WERI-Rb-1 (cell line): ENCODE results near the gene ADAM8.

Experiments
- DNase-seq: peaks from one replicate; pipeline ENCODE4 v3.0.0-alpha.2; 2020
- H3K27ac ChIP-seq: fragments of 250-450 bp; sonication (Bioruptor Pico); 2 replicates; pipeline ENCODE4 v1.5.1; 2020; ENCODE audit warnings: mild to moderate bottlenecking, moderate library complexity
- H3K27me3 ChIP-seq: fragments of 250-450 bp; sonication (Bioruptor Pico); 2 replicates; pipeline ENCODE4 v1.5.1; 2021; ENCODE audit warnings: mild to moderate bottlenecking, low read depth, moderate library complexity; ENCODE audit not compliant: insufficient read depth, severe bottlenecking
- H3K36me3 ChIP-seq: fragments of 250-450 bp; sonication (Bioruptor Pico); 2 replicates; pipeline ENCODE4 v1.5.1; 2020; ENCODE audit warnings: mild to moderate bottlenecking, moderate library complexity
- H3K4me3 ChIP-seq: 2 replicates; pipeline ENCODE4 v1.5.1; 2011; ENCODE audit warnings: low read depth, mild to moderate bottlenecking, control low read depth, low read length
- H3K9me3 ChIP-seq: fragments of 250-450 bp; sonication (Bioruptor Pico); 2 replicates; pipeline ENCODE4 v1.5.1; 2021; ENCODE audit warnings: mild to moderate bottlenecking, moderate library complexity; ENCODE audit not compliant: severe bottlenecking
- CTCF ChIP-seq: IDR thresholded peaks from 2 replicates; pipeline ENCODE4 v1.5.1; 2011; ENCODE audit warnings: low read depth, mild to moderate bottlenecking, control low read depth, inconsistent platforms, low read length

The ADAM8 gene

GRCh38 chr10:133309100-133309719, 32.5 kb upstream of the ADAM8 start:
- Histone ChIP-seq H3K27me3 (no peaks in the 10 kb centered on the region), H3K9me3 (no peaks in the 10 kb centered on the region), H3K27ac (peak overlapping the region; percentile 96), H3K36me3 (peaks cover 27% of the 10 kb centered on the region), H3K4me3 (peak overlapping the region; percentile 83)
- peak; percentile 91 for DNase-seq
- TF ChIP-seq CTCF = no peak

DNA sequence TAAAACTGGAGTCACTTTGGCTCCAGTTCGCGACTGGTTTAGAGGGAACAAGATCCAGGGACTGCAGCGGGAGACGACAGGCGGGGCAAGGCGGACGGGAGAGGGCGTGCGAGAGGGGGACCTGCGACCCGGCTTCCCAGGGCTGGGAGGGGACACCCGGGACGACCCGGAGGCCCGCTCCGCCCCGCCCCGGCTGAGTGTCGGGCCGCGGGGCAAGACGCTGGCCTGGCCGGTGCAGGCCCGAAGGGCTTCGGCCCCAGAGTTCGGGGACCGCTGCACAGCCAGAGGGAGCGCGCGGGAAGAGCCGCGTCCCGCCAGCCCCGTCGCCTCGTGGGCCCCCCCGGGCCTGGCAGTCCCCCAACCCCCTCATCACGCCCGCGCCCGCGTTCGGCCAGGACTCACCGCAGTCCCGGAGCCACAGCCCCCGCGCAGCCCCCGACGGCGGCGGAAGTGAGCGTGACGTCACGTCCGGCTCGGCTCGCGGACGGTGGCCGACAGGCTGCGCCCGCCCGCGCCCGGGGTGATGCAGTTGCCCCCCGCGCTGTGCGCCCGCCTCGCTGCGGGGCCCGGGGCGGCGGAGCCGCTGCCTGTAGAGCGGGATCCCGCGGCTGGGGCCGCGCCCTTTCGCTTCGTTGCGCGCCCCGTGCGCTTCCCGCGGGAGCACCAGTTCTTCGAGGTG, 31.9 kb upstream of the ADAM8 start, which contains the start of the genes TUBGCP2 and ZNF511:
TSS of gene TUBGCP2 (minus strand) at position 452 of the 679 bp plus-strand sequence. CDS start 5,931 bp downstream, outside the sequence.
TSS of gene ZNF511 (plus strand) at position 494 of the 679 bp plus-strand sequence. CDS start at position 524, 30 bp downstream.
- Histone ChIP-seq H3K27ac (peak within 1 kb of the TSS; percentile 96), H3K4me3 (peak within 1 kb of the TSS; percentile 83)

GRCh38 chr10:133307776-133308420, 31.2 kb upstream of the ADAM8 start:
- Histone ChIP-seq H3K27ac (peak overlapping the region; percentile 96), H3K36me3 (peaks cover 27% of the 10 kb centered on the region), H3K9me3 (no peaks in the 10 kb centered on the region), H3K27me3 (no peaks in the 10 kb centered on the region), H3K4me3 (peak overlapping the region; percentile 83)
- DNase-seq = peak; percentile 88
- TF ChIP-seq CTCF = peak; percentile 80

More for the DNA sequence above, 31.9 kb upstream of the ADAM8 start, which contains the start of the genes TUBGCP2 and ZNF511:
- Histone ChIP-seq H3K36me3 (peaks cover 27% of the 10 kb centered on the region), H3K27me3 (no peaks in the 10 kb centered on the region), H3K9me3 (no peaks in the 10 kb centered on the region)
- DNase-seq = peak; percentile 81
- TF ChIP-seq CTCF = 0 out of 2 replicates have a peak, but pooled peaks have one; percentile 10

GRCh38 chr10:133306941-133307379, 30.3 kb upstream of the ADAM8 start:
- no peak overlapping the region for H3K27ac ChIP-seq
- no peak overlapping the region for H3K4me3 ChIP-seq
- H3K36me3 ChIP-seq = peaks cover 27% of the 10 kb centered on the region
- DNase-seq = no peak
- H3K9me3 ChIP-seq = no peaks in the 10 kb centered on the region
- TF ChIP-seq CTCF = no peak
- no peaks in the 10 kb centered on the region for H3K27me3 ChIP-seq

GRCh38 chr10:133306097-133306476, 29.4 kb upstream of the ADAM8 start:
- Histone ChIP-seq H3K27me3 (no peaks in the 10 kb centered on the region), H3K4me3 (no peak overlapping the region), H3K9me3 (no peaks in the 10 kb centered on the region), H3K27ac (no peak overlapping the region), H3K36me3 (peaks cover 21% of the 10 kb centered on the region)
- no peak for DNase-seq
- TF ChIP-seq CTCF = no peak
